ENCODE data around the gene THSD1.
"Not testable (repeated sequence)": the region's sequence is repeated elsewhere in the genome, so short reads cannot be mapped to it uniquely, and the experiment has no call there.

Gene THSD1

DNA sequence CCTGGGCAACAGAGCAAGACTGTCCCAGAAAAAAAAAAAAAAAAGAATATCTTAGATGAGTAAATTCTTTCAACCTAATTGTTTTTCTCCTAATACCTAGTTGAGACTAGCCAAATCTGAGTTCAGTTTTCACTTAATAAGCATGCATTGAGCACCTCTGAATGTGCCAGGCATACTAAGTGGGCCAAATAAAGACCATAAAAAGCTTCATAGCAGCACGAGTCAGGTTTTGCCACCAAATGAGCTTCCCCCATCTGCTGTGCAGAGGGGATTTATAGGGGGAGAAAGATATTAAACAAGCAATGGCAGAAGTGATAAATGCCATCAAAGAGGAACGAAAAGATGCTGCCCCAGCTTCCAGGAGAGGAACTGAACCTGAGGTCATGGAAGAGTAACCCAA lies 11.4 kb downstream of the THSD1 start:
- intact Hi-C loops (cut with micrococcal nuclease), result no loop called here

DNA sequence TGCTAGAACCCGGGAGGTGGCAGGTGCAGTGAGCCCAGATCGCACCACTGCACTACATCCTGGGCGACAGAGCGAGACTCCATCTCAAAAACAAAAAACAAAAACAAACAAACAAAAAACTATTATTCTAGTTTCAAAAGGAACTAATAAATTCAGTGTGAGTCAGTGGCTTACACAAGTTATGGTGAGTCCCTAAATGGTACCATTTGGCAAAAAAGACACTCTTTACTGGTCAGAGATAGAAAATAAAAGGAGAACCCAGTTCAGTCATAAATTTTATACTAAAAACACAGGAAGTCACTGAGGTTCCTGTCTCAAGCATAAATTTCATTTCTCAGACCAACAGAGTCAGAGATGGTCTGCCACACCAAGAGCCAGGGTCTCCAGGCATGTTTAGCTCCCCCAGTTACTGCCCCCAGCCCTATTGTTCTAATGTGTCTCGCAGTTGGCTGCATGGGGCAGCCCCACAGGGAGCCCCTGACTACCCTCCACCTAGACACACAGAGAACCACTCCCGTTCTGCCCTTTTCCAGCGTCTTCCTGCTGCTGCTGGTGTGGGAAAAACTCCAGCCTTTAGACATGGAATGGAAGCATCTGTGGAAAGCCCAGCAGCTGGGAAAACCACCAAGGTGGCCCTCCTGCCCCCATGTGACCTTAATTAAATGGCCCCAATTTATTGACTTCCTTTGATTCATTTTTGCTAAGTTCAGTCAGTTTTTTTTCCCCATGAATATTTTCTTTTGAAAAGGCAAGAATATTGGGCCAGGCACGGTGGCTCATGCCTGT lies 12.2 kb downstream of the THSD1 start:
- peaks cover 2% of the 10 kb centered on the region for H3K27me3 Mint-ChIP-seq

More for the DNA sequence above, 11.4 kb downstream of the THSD1 start:
- Mint-ChIP-seq H3K9me3 (no peaks in the 10 kb centered on the region), H3K36me3 (ENCODE audit: low read depth) (no peaks in the 10 kb centered on the region), H3K4me3 (no peak overlapping the region), H3K4me1 (ENCODE audit: low read depth) (peaks cover 17% of the 10 kb centered on the region), H3K27ac (no peak overlapping the region), H3K27me3 (peaks cover 2% of the 10 kb centered on the region)

DNA sequence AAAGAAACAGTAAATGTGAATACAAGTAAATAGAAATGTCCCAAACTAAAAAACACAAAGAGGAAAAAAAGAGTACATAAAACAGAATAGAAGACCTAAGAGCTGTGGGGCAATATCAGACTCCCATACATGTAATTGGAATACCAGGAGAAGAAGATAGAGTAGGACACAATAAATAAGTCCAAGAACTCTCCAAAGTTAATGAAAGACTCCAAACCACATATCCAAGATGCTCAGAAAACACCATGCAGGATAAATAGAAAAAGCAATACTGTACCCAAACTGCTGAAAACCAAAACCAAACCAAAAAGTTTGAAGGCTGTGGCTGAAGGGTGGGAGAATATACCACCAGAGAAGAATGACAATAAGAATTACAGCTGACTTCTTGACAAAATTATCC lies 18.3 kb downstream of the THSD1 start:
- intact Hi-C loops (cut with micrococcal nuclease), result no loop called here
- Mint-ChIP-seq H3K4me1 (ENCODE audit: low read depth) (no peaks in the 10 kb centered on the region), H3K36me3 (ENCODE audit: low read depth) (no peaks in the 10 kb centered on the region), H3K27ac (no peak overlapping the region), H3K9me3 (no peaks in the 10 kb centered on the region), H3K4me3 (no peak overlapping the region), H3K27me3 (no peaks in the 10 kb centered on the region)

More for the DNA sequence above, 12.2 kb downstream of the THSD1 start:
- Mint-ChIP-seq H3K9me3 (no peaks in the 10 kb centered on the region), H3K4me3 (no peak overlapping the region), H3K36me3 (ENCODE audit: low read depth) (no peaks in the 10 kb centered on the region), H3K4me1 (ENCODE audit: low read depth) (peaks cover 17% of the 10 kb centered on the region), H3K27ac (no peak overlapping the region)
- intact Hi-C loops (cut with micrococcal nuclease), result no loop called here

DNA sequence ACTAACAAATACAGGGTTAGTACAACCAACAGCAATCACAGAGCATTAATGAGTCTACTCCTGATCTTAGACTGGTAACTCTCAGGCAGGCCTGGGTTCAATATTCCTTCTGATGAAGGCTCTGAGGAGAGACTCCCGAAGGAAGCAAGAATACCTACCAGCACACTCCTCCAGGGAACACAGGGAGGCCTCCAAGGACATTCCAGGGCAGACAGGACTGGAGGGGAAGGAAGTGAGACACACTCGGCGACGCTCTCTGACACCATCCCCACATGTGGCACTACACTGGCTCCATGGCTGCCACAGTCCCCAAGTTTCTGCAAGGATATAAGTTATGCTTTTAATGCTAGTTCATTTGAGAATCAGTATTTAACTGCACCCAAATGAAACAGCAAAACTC lies 20.1 kb downstream of the THSD1 start:
- no peaks in the 10 kb centered on the region for H3K27me3 Mint-ChIP-seq
- H3K4me3 Mint-ChIP-seq, result no peak overlapping the region
- no peaks in the 10 kb centered on the region for H3K9me3 Mint-ChIP-seq
- H3K36me3 Mint-ChIP-seq (ENCODE audit: low read depth), result no peaks in the 10 kb centered on the region
- H3K4me1 Mint-ChIP-seq (ENCODE audit: low read depth), result no peaks in the 10 kb centered on the region
- intact Hi-C loops (cut with micrococcal nuclease), result no loop called here
- H3K27ac Mint-ChIP-seq, result no peak overlapping the region

DNA sequence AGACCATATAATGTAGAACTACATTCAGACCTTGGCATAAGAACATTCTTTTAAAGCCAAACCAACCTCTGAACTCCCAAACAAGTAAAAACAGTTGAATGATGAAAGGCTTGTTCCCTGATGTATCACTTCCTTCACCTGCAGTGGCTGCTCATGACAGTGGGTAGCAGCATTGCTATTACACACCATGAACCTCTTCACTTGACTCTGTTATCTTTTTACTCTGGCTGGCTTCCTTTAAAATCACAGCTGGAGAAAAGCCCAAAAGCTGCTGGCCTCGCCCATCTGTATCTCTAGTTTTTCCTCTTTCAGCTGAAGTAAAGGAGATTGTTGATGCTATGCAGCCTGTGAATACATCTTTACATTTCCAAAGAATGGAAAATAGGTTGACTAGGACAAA lies 22.6 kb downstream of the THSD1 start:
- intact Hi-C loops (cut with micrococcal nuclease), result no loop called here
- H3K27me3 Mint-ChIP-seq, result no peaks in the 10 kb centered on the region
- no peaks in the 10 kb centered on the region for H3K4me1 Mint-ChIP-seq (ENCODE audit: low read depth)
- no peak overlapping the region for H3K27ac Mint-ChIP-seq
- H3K4me3 Mint-ChIP-seq, result no peak overlapping the region
- H3K36me3 Mint-ChIP-seq (ENCODE audit: low read depth), result no peaks in the 10 kb centered on the region
- H3K9me3 Mint-ChIP-seq, result no peaks in the 10 kb centered on the region

DNA sequence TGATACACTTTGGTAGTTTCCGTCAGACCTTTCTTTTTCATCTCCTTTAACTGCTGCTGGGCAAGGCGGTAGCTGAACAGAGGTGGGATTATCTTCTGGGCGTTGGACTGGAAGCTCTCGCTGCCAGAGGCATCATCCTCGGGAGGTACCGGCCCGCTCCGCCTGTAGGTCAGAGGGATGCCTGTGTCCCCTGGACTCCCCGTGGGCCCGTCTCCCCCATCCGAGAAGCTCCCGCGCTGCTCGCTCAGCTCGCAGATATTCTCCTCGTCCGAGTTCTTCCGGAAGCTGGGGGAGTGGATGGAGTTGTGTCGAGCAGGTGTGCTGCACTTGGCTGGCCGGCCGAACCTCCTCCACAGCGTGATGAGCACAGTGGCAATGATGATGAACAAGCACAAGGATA lies 27.7 kb downstream of the THSD1 start:
- Mint-ChIP-seq H3K9me3 (no peaks in the 10 kb centered on the region), H3K27me3 (no peaks in the 10 kb centered on the region), H3K27ac (no peak overlapping the region), H3K4me1 (ENCODE audit: low read depth) (no peaks in the 10 kb centered on the region), H3K4me3 (no peak overlapping the region), H3K36me3 (ENCODE audit: low read depth) (no peaks in the 10 kb centered on the region)
- intact Hi-C loops (cut with micrococcal nuclease), result no loop called here

DNA sequence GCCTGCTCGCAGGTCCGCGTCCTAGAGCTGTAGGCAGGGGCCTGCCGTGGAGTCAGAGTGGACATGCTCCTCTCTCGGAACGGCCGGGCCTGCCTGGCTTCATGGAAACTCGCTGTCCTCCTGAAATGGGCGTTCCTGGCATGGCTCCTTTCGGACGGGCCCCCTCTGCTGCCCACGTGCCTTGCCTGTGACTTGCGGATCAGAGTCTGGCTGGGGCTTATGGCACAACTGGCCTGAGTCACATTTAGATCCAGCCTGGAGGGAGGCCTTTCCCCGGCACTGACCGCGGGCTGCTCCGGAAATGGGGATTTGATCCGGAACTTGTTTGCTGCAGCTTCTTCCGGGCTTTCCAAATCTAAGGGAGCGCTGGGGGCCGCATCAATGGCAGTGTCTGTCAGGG lies 28.1 kb downstream of the THSD1 start:
- H3K9me3 Mint-ChIP-seq, result no peaks in the 10 kb centered on the region
- no peak overlapping the region for H3K4me3 Mint-ChIP-seq
- no peak overlapping the region for H3K27ac Mint-ChIP-seq
- intact Hi-C loops (cut with micrococcal nuclease), result no loop called here
- H3K36me3 Mint-ChIP-seq (ENCODE audit: low read depth), result no peaks in the 10 kb centered on the region
- no peaks in the 10 kb centered on the region for H3K27me3 Mint-ChIP-seq
- no peaks in the 10 kb centered on the region for H3K4me1 Mint-ChIP-seq (ENCODE audit: low read depth)

DNA sequence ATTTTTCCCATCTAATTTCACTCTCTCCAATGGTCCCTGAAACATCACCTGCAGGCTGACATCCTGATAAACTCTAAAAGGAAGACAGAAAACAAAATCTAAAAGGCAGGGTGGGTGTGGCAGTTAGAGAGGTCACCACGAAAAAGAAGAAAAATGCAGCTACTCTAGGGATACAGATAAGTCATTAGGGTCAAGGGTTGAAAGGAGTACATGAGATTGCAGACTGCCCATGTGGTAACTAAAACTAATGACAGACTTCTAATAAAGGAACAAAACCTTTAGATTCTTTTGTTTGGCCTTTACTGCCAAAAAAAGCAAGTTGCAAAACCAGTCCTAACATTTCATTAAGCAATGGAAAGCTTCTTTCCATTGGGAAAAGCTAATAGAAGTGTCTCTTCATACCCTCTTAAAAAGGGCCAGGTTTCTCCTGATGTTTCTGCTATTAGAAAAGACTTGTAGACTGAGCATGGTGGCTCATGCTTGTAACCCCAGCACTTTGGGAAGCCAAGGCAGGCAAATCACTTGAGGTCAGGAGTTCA lies 31.0 kb downstream of the THSD1 start:
- Mint-ChIP-seq H3K27me3 (no peaks in the 10 kb centered on the region), H3K9me3 (no peaks in the 10 kb centered on the region), H3K4me3 (no peak overlapping the region), H3K36me3 (ENCODE audit: low read depth) (no peaks in the 10 kb centered on the region), H3K4me1 (ENCODE audit: low read depth) (no peaks in the 10 kb centered on the region), H3K27ac (no peak overlapping the region)
- intact Hi-C loops (cut with micrococcal nuclease), result no loop called here

DNA sequence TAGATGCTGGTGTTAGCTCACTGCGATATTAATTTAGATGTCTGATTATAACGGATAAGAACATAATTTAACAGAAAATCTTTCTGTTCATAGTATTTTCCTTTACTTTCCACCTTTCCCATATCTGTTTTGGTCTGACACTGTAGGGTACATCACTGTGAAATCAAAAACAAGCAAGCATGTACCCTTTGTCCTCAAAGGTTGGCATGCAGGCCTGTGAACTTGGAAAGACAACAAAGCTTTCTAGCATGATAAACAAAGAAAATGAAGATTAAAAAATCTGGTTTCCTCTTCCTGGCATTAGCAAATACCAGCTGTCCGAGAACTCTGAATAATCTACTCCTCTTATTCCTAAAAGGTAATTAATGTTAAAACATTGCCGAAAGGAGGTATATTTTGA lies 31.6 kb downstream of the THSD1 start:
- H3K27ac Mint-ChIP-seq, result no peak overlapping the region
- H3K9me3 Mint-ChIP-seq, result no peaks in the 10 kb centered on the region
- no peaks in the 10 kb centered on the region for H3K36me3 Mint-ChIP-seq (ENCODE audit: low read depth)
- no peaks in the 10 kb centered on the region for H3K4me1 Mint-ChIP-seq (ENCODE audit: low read depth)
- no peak overlapping the region for H3K4me3 Mint-ChIP-seq
- H3K27me3 Mint-ChIP-seq, result no peaks in the 10 kb centered on the region
- intact Hi-C loops (cut with micrococcal nuclease), result no loop called here

DNA sequence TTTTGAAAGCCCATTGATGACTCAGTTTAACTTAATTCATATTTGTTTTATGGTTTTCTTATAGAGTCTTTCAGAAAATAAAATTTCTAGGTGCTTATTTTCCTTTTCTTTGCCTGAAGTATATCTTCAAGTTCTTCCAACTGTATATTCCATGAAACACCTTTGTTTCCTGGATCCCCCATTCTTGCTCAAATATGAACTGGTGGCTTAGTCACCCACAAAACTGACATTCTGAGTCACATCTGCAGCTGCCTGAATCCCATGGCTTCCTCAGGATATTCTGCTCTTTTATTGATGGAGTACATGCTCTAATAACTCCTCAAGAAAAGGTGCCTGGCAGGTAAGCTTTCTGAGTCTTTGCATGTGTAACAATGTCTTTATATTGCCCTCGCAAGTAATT lies 32.7 kb downstream of the THSD1 start:
- H3K4me3 Mint-ChIP-seq, result not testable (repeated sequence)

DNA sequence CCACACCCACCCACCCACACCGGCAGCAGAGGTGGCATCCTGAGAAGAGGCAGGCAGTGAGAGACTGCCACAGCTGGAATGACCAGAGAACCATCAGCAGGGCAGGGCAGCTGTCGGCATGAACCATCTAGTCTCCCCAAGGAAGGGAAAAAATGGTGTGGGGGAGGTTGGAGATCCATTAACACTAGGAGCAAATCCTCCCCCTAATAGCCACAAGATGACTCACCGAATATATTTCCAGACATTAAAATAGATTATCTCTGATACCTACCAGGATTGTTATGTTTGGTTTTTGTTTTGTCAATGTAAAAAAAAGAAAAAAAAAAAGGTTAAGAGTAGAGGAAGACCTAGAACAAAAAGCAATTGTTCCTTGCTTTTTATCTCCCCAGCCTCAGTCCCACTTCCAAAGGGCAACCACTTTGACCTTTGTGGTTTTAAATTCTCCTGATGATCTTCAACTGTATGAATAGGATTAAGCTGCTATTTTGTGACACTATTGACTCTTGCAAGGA lies 34.2 kb downstream of the THSD1 start:
- Mint-ChIP-seq H3K27me3 (no peaks in the 10 kb centered on the region), H3K27ac (no peak overlapping the region), H3K4me1 (ENCODE audit: low read depth) (no peaks in the 10 kb centered on the region), H3K36me3 (ENCODE audit: low read depth) (no peaks in the 10 kb centered on the region), H3K9me3 (no peaks in the 10 kb centered on the region), H3K4me3 (no peak overlapping the region)
- intact Hi-C loops (cut with micrococcal nuclease), result no loop called here

More for the DNA sequence above, 32.7 kb downstream of the THSD1 start:
- H3K9me3 Mint-ChIP-seq; H3K27me3 Mint-ChIP-seq; H3K36me3 Mint-ChIP-seq (ENCODE audit: low read depth); H3K27ac Mint-ChIP-seq; intact Hi-C loops (cut with micrococcal nuclease); H3K4me1 Mint-ChIP-seq (ENCODE audit: low read depth): not testable (repeated sequence)

DNA sequence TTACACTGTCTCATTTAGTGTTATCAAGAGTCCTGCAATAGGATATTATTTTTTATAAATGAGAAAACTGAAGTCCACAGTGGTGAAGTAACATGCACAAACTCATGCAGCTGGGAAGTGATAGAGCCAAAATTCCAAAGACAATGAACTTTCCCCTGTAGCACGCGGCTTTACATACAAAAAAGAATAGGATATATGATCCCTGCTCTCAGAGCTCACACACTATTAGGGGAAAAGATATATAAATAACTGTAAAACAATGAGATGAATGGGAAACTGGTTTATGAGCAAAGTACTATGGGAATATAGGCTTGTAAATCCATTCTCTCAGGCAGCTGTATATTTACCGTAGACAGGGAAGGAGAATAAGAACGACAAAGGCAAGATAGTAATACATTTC lies 39.7 kb downstream of the THSD1 start:
- Mint-ChIP-seq H3K27ac (no peak overlapping the region), H3K27me3 (no peaks in the 10 kb centered on the region), H3K4me3 (no peak overlapping the region), H3K4me1 (ENCODE audit: low read depth) (no peaks in the 10 kb centered on the region), H3K36me3 (ENCODE audit: low read depth) (no peaks in the 10 kb centered on the region), H3K9me3 (no peaks in the 10 kb centered on the region)
- intact Hi-C loops (cut with micrococcal nuclease), result no loop called here

DNA sequence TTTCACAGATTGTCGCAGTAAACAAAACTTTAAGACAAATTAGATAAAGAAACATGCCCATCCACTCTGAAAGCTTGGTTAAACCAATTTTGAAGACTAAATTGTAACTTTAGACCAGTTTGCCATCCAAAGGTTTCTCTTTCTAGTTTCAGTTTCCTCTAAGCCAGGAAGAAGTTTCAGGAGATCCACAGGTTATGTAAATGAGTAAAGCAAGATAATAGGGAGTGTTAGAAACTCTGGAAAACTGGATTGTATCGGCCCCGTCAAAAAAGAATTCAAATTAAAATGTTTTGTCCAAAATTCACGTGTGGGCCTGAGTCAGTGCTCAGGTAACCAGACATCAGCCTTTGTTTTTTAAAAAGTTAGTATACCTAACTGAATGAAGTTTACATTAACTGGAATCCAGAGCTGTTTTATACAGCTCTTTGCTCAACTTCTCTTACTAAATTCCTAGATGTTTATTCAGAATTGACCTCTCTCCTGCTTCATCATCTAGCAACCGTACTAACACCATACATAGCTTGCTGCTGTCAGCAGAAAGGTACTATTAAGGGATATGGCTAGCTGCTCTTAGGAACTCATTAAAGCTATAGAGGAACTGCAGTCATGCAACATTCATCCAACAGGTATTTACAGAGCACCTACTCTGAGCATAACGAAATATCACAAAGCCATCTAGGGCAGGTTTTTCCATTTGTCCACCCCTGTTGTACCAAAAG lies 43.6 kb downstream of the THSD1 start:
- intact Hi-C loops (cut with micrococcal nuclease); H3K4me1 Mint-ChIP-seq (ENCODE audit: low read depth); H3K9me3 Mint-ChIP-seq; H3K36me3 Mint-ChIP-seq (ENCODE audit: low read depth); H3K27ac Mint-ChIP-seq; H3K27me3 Mint-ChIP-seq; H3K4me3 Mint-ChIP-seq: not testable (repeated sequence)

DNA sequence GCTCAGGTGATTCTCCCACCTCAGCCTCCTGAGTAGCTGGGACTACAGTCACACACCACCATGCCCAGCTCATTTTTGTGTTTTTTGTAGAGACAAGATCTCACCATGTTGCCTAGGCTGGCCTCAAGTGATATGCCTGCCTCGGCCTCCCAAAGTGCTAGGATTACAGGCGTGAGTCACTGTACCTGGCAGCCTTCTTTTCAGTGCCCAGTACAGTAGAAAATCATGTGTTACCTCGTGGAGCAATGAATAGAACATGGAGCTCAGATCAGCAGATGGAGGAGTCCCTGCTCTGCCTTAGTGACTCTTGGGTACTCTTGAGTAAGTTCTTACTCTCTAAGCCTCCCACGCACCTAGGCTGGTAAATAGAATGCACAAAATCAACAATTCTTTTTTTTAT lies 44.7 kb downstream of the THSD1 start:
- Mint-ChIP-seq H3K27me3 (no peaks in the 10 kb centered on the region), H3K36me3 (ENCODE audit: low read depth) (no peaks in the 10 kb centered on the region), H3K4me1 (ENCODE audit: low read depth) (no peaks in the 10 kb centered on the region), H3K9me3 (no peaks in the 10 kb centered on the region), H3K27ac (no peak overlapping the region), H3K4me3 (no peak overlapping the region)
- intact Hi-C loops (cut with micrococcal nuclease), result no loop called here
